NCI-H1105 treated with DMSO at 0.1 percent for 48 hours (cell line): Measurements from ENCODE around the gene ZNF81.
"Not testable (repeated sequence)": the region's sequence is repeated elsewhere in the genome, so short reads cannot be mapped to it uniquely, and the experiment has no call there.

Experiments
- DNase-seq: peaks from one replicate; lab custom pipeline; 2025; lab: John Stamatoyannopoulos, UW

The ZNF81 gene

GRCh38 chrX:47936224-47936939, 99.7 kb downstream of the ZNF81 start:
- DNase-seq = peak; percentile 56

GRCh38 chrX:47936940-47937317, 100.2 kb downstream of the ZNF81 start:
- no peak for DNase-seq

GRCh38 chrX:47940448-47940847, 103.7 kb downstream of the ZNF81 start:
- DNase-seq = no peak

GRCh38 chrX:47941423-47941822, 104.7 kb downstream of the ZNF81 start:
- no peak for DNase-seq

- not testable (repeated sequence) for DNase-seq
Measured at GRCh38 chrX:47955295-47955694, 118.6 kb downstream of the ZNF81 start.

- DNase-seq = no peak
Measured at GRCh38 chrX:47956016-47956415, 119.3 kb downstream of the ZNF81 start.

GRCh38 chrX:47958206-47958605, 121.5 kb downstream of the ZNF81 start:
- DNase-seq = not testable (repeated sequence)

- no peak for DNase-seq
Measured at GRCh38 chrX:47958761-47959342, 122.2 kb downstream of the ZNF81 start.

- no peak for DNase-seq
Measured at GRCh38 chrX:47960406-47960805, 123.7 kb downstream of the ZNF81 start.

GRCh38 chrX:47961830-47962229, 125.1 kb downstream of the ZNF81 start:
- DNase-seq = not testable (repeated sequence)

GRCh38 chrX:47965526-47965925, 128.8 kb downstream of the ZNF81 start:
- not testable (repeated sequence) for DNase-seq
